Neural cell (in vitro differentiated cells): Measurements from ENCODE around the gene KIF5A. TPM values are rescaled to one million over a fixed set of nuclear protein-coding genes. Genes with fewer than 3 reads are reported as not detected.

ENCODE experiments used
- H2AFZ ChIP-seq: fragments of 200-600, 300-800 bp; sonication (generic), shearing (Covaris generic); 2 replicates; pipeline ENCODE4 v1.6.0; 2014; ENCODE audit warnings: low read depth, mild to moderate bottlenecking, antibody characterized with exemption, low read length, moderate library complexity
- H3F3A ChIP-seq: fragments of 200-600 bp; shearing (Covaris generic); 2 replicates; pipeline ENCODE4 v1.6.1; 2016; ENCODE audit warnings: mild to moderate bottlenecking, moderate library complexity, mixed read lengths, antibody characterized with exemption, low read length; ENCODE audit not compliant: insufficient read depth, poor library complexity, severe bottlenecking
- H3K27ac ChIP-seq: fragments of 200-600, 300-800 bp; sonication (generic), shearing (Covaris generic); 2 replicates; pipeline ENCODE4 v1.5.1; 2014; ENCODE audit warnings: mild to moderate bottlenecking, low read length, moderate library complexity
- H3K27me3 ChIP-seq: fragments of 300-800, 200-600 bp; sonication (generic), shearing (Covaris generic); 2 replicates; pipeline ENCODE4 v1.6.0; 2014; ENCODE audit warnings: mild to moderate bottlenecking, low read depth, low read length, moderate library complexity; ENCODE audit not compliant: insufficient read depth
- H3K36me3 ChIP-seq: fragments of 300-800, 200-600 bp; sonication (generic), shearing (Covaris generic); 2 replicates; pipeline ENCODE4 v1.5.1; 2014; ENCODE audit warnings: mild to moderate bottlenecking, antibody characterized with exemption, low read length, moderate library complexity; ENCODE audit not compliant: insufficient read depth
- H3K4me2 ChIP-seq: fragments of 300-800, 200-600 bp; sonication (generic), shearing (Covaris generic); 2 replicates; pipeline ENCODE4 v1.6.0; 2014; ENCODE audit warnings: mild to moderate bottlenecking, low read length
- H3K4me3 ChIP-seq: fragments of 300-800, 200-600 bp; sonication (generic), shearing (Covaris generic); 2 replicates; pipeline ENCODE4 v1.5.1; 2014; ENCODE audit warnings: mild to moderate bottlenecking, low read length, moderate library complexity
- H3K79me2 ChIP-seq: fragments of 200-600 bp; shearing (Covaris generic); replicated peaks from 2 replicates; pipeline ENCODE4 v1.6.0; 2014; ENCODE audit warnings: mild to moderate bottlenecking, low read length, moderate library complexity; ENCODE audit not compliant: insufficient read depth
- H3K9ac ChIP-seq: fragments of 300-800, 200-600 bp; sonication (generic), shearing (Covaris generic); 2 replicates; pipeline ENCODE4 v1.6.1; 2016; ENCODE audit warnings: mild to moderate bottlenecking, low read length, mixed read lengths
- H3K9me2 ChIP-seq: fragments of 200-600 bp; shearing (Covaris generic); 2 replicates; pipeline ENCODE4 v1.6.1; 2016; ENCODE audit warnings: mild to moderate bottlenecking, low read length, mixed read lengths; ENCODE audit not compliant: insufficient read depth
- H3K9me3 ChIP-seq: fragments of 200-600, 300-800 bp; sonication (generic), shearing (Covaris generic); 2 replicates; pipeline ENCODE4 v1.6.1; 2016; ENCODE audit warnings: mild to moderate bottlenecking, mixed run types, low read length, moderate library complexity, mixed read lengths
- H4K20me1 ChIP-seq: fragments of 200-600 bp; shearing (Covaris generic); 2 replicates; pipeline ENCODE4 v1.6.1; 2016; ENCODE audit warnings: mild to moderate bottlenecking, mixed run types; ENCODE audit not compliant: insufficient read depth
- CTCF ChIP-seq: fragments of 450-650 bp; IDR thresholded peaks from 2 replicates; pipeline ENCODE4 v1.5.1; 2014; ENCODE audit warnings: antibody characterized with exemption, mild to moderate bottlenecking, moderate library complexity; ENCODE audit not compliant: poor library complexity, severe bottlenecking
- EP300 ChIP-seq: fragments of 450-650 bp; conservative IDR thresholded peaks from 2 replicates; pipeline ENCODE4 v1.6.1; 2014; ENCODE audit warnings: antibody characterized with exemption, mild to moderate bottlenecking, moderate library complexity; ENCODE audit not compliant: poor library complexity, severe bottlenecking
- MXI1 ChIP-seq: fragments of 450-650 bp; conservative IDR thresholded peaks from 2 replicates; pipeline ENCODE4 v1.6.1; 2014; ENCODE audit warnings: antibody characterized with exemption, mild to moderate bottlenecking; ENCODE audit not compliant: poor library complexity, severe bottlenecking
- POLR2AphosphoS5 ChIP-seq: IDR thresholded peaks from 2 replicates; pipeline ENCODE4 v1.6.1; 2012
- RAD21 ChIP-seq: fragments of 450-650 bp; conservative IDR thresholded peaks from 2 replicates; pipeline ENCODE4 v1.6.1; 2014; ENCODE audit warnings: antibody characterized with exemption, mild to moderate bottlenecking, moderate library complexity
- REST ChIP-seq: IDR thresholded peaks from 2 replicates; pipeline ENCODE4 v1.6.1; 2012; ENCODE audit warnings: borderline replicate concordance
- SMC3 ChIP-seq: fragments of 450-650 bp; conservative IDR thresholded peaks from 2 replicates; pipeline ENCODE4 v1.6.1; 2014; ENCODE audit warnings: antibody characterized with exemption, mild to moderate bottlenecking, moderate library complexity; ENCODE audit not compliant: poor library complexity
- TAF1 ChIP-seq: IDR thresholded peaks from 2 replicates; pipeline ENCODE4 v1.6.1; 2012; ENCODE audit warnings: low read depth
- polyA plus RNA-seq: library from polyadenylated mRNA; depleted of rRNA; stranded (reverse); fragments of >200 nt; gene quantifications from 2 replicates; pipeline ENCODE4 v1.2.3, GENCODE V29; 2014

Gene KIF5A
- polyA plus RNA-seq, 1 donor from 2014 or later: 58.8 TPM

GRCh38 chr12:57622293-57623245 is 72.7 kb downstream of the KIF5A start:
- Histone ChIP-seq H3K4me2 (no peak overlapping the region), H3K27ac (no peak overlapping the region), H3K36me3 (no peaks in the 10 kb centered on the region), H3K27me3 (peaks cover 80% of the 10 kb centered on the region), H2AFZ (no peak overlapping the region), H4K20me1 (no peaks in the 10 kb centered on the region), H3K79me2 (no peaks in the 10 kb centered on the region), H3K9me3 (no peaks in the 10 kb centered on the region), H3F3A (no peaks in the 10 kb centered on the region), H3K9ac (no peak overlapping the region), H3K4me3 (no peak overlapping the region), H3K9me2 (no peaks in the 10 kb centered on the region)
- TF ChIP-seq POLR2AphosphoS5: no peak
- TF ChIP-seq SMC3: no peak
- no peak for TF ChIP-seq TAF1
- no peak for TF ChIP-seq RAD21
- TF ChIP-seq CTCF: no peak
- TF ChIP-seq MXI1: no peak
- no peak for TF ChIP-seq REST

- Histone ChIP-seq H2AFZ (no peak overlapping the region), H4K20me1 (no peaks in the 10 kb centered on the region), H3K9me3 (no peaks in the 10 kb centered on the region), H3F3A (no peaks in the 10 kb centered on the region), H3K36me3 (peaks cover 2% of the 10 kb centered on the region), H3K27ac (no peak overlapping the region), H3K9ac (no peak overlapping the region), H3K27me3 (peaks cover 83% of the 10 kb centered on the region), H3K4me3 (no peak overlapping the region), H3K4me2 (no peak overlapping the region), H3K9me2 (no peaks in the 10 kb centered on the region), H3K79me2 (no peaks in the 10 kb centered on the region)
- TF ChIP-seq SMC3: no peak
- TF ChIP-seq CTCF: no peak
- TF ChIP-seq EP300: no peak
- no peak for TF ChIP-seq MXI1
Measured at GRCh38 chr12:57623385-57623784, 73.5 kb downstream of the KIF5A start.
